HG03039 (cell line): Measurements from ENCODE around the gene STK11IP.

Experiments
- ATAC-seq: cut with Tn5 transposase; IDR thresholded peaks from one replicate; pipeline ENCODE4 v1.9.1; 2021; ENCODE audit warnings: mild to moderate bottlenecking, moderate library complexity; ENCODE audit not compliant: unreplicated experiment

Gene STK11IP

GRCh38 chr2:219613461-219614070, 15.9 kb downstream of the STK11IP start:
- ATAC-seq, result no peak

DNA sequence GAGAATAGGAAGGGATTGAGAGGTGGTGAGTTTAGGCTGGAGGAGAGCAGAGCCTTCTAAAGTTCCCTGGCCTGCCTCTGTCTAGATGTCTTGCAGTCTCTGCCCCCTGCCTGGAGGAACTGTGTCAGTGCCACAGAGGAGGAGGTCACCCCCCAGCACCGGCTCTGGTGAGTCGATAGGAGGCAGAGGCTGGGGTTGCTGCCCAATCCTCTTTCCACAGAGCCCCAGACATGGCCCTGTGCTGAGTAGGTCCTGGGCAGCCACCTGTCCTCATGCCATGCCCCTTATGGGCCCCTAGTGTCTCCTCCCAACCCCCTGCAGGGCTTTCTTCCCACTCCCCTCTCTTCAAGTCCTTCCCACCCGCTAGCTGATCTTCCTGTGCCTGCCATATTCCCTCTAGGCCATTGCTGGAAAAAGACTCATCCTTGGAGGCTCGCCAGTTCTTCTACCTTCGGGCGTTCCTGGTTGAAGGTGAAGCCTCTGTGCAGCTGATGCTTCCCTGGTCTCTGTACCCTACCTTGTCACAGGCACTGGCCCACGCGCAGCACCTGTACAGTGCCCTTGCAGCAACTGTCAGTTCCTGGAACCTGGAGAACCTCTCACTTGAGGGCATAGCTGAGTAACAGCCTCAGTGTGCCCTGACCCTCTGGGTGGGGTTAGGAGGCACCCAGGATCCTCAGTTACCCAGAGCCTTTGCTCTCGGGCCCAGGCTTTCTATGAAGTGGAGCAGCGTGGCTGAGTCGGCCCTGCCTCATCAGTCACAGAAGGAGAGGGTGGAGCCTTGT, 16.6 kb downstream of the STK11IP start:
- ATAC-seq, result no peak

- no peak for ATAC-seq
These were observed 17.4 kb downstream of the STK11IP start for GRCh38 chr2:219615036-219615435.

GRCh38 chr2:219615894-219616293, 18.2 kb downstream of the STK11IP start:
- no peak for ATAC-seq

- no peak for ATAC-seq
These were observed 18.9 kb downstream of the STK11IP start for GRCh38 chr2:219616550-219616949.

DNA sequence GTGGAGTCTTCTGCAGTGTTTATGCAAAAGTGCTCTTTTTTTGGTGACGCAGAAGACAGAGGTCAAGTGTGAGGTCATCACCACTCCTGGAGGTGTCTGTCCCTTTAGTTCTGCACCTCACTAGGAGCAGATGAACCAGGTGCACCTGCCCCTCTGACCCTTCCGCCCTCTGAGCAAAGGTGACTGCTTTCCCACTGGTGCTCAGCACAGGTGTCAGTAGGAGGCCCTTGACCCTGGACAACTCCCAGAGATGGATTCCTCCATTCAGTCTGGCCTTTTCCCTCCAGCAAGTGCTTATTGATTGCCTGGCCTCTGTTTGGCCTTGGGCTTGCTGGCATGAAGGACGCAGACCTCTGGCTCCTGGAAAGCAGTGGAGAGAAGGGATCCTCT, 21.1 kb downstream of the STK11IP start:
- no peak for ATAC-seq

DNA sequence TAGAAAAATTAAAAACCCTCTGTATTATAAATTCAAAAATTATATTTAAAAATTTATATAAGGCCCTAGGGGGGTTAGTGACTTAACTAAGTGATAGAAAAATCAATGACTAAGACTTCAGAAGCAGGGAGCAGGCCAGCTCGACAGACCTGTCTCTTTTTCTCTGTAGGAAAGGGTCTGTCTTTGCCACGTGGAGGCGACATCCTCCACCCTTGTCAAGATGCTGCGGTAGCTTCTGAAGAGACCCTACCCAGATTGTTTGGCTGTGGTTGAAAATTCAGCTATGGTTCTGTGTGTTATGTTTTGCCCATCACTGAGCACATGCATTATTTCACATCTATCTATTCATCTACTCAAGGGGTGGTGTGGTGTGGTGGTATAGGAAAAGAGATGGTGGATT, 21.6 kb downstream of the STK11IP start:
- ATAC-seq, result no peak

GRCh38 chr2:219620546-219620945, 22.9 kb downstream of the STK11IP start:
- ATAC-seq, result no peak

DNA sequence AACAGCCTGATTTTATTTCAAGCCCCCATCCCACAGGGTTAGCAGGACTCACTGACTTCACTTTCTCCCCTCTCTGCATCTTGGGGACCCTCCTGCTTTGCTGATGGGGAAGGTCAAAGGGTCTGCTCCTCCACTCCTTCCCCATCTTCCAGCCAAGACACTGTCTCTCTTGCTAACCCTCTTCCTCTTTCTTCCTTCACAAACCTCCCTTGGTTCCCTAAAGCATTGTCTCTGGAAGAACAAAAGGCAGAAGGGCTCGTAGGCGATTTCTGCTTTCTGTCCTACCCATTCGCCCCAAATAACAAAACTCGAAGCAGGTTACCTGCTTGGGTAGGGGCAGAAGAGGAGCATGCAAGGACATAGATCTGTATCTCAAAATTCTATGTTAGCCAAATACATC, 24.3 kb downstream of the STK11IP start:
- ATAC-seq, result no peak

DNA sequence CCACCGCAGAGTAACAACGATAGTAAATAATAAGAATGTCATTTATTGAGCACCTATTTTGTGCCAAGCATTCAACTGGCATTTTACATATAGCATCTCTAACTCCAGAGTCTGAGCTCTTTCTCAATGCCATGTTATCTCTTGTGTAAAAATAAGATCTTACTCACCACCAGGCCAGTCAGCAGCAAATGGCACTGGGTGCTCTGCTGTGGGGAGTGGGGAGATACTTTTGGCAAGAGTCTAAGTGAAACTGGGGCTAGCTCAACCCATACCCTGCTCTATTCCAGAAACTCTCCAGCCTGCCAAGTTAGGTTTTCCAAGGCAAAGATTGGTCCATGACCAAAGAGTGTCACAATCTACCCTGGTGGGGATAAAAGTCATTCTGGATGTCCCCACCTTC, 24.8 kb downstream of the STK11IP start:
- ATAC-seq, result no peak

GRCh38 chr2:219624565-219624964, 26.9 kb downstream of the STK11IP start:
- ATAC-seq, result no peak

GRCh38 chr2:219625179-219625578, 27.5 kb downstream of the STK11IP start:
- ATAC-seq, result no peak

GRCh38 chr2:219626540-219626939, 28.9 kb downstream of the STK11IP start:
- ATAC-seq, result no peak

- no peak for ATAC-seq
These were observed 29.7 kb downstream of the STK11IP start, which contains the start of gene SLC4A3 for GRCh38 chr2:219627103-219628100. Gene SLC4A3, plus strand, starts transcription at chr2:219627630. Its CDS starts 363 bp downstream, at chr2:219627993.

DNA sequence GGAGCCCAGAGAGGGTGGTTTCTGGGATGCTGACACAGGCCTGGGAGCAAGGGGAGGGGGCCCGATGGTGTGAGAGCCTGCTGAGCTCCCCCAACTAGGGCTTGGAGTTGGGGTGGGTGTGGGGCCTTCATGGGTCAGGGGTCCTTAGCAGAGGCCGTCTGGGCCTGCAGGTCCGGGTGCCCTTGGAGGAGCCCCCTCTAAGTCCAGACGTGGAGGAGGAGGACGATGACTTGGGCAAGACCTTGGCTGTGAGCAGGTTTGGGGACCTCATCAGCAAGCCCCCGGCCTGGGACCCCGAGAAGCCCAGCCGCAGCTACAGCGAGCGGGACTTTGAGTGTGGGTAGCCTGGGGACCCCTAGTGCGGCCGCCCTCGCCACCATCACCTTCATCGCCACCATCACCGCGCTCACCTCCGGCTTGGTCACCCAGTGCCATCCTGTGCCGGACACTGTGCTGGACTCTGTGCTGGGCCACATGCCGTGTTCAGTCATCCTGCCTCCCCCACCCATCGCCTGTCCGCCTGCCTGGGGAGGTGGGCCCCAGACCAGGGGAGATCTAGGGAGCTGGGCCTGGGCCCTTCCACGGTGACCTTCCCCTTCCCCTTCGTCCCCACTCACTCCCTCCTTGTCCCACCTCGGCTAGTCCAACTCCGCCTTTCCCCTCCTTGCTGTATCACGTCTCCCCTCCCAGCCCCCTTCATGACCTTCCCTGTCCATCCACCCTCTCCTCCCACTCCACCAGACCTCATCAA, 30.8 kb downstream of the STK11IP start:
- no peak for ATAC-seq

- no peak for ATAC-seq
These were observed 31.6 kb downstream of the STK11IP start for GRCh38 chr2:219628986-219629901.

GRCh38 chr2:219629976-219630695, 32.5 kb downstream of the STK11IP start:
- no peak for ATAC-seq

DNA sequence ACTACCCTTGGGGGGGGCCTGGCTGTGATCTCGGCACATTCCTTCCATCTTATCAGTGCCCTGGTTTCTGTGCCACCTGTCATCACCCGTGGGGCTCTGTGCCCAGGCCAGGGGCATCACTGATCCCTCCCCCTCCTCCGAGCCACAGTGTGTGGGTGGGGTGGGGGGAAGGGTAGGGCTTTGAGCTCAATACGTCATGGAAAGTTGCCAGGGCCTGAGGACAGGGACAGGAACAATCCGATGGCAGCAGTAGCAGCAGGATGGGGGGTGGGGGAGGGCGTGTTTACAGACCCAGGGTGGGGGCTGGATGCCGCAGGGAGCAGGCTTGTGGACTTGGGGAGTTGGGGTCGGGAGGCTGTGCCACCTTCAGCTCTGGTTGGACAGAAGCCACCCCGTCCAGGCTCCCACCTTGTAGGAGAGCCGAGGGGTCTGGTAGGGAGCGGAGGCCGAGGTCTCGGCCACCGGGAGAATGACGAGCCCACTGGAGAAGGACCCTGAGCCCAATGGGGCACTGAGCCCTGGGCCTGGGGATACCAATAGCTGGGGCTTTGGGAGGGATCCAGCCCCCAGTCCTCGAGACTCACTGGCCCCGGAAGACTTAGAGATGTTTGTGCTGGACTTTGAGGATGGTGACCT, 33.2 kb downstream of the STK11IP start:
- no peak for ATAC-seq
